ENCODE data around the gene ZNF230.
A peak's percentile ranks its signal among the peaks of the same experiment; 100 is the strongest.

The ZNF230 gene

DNA sequence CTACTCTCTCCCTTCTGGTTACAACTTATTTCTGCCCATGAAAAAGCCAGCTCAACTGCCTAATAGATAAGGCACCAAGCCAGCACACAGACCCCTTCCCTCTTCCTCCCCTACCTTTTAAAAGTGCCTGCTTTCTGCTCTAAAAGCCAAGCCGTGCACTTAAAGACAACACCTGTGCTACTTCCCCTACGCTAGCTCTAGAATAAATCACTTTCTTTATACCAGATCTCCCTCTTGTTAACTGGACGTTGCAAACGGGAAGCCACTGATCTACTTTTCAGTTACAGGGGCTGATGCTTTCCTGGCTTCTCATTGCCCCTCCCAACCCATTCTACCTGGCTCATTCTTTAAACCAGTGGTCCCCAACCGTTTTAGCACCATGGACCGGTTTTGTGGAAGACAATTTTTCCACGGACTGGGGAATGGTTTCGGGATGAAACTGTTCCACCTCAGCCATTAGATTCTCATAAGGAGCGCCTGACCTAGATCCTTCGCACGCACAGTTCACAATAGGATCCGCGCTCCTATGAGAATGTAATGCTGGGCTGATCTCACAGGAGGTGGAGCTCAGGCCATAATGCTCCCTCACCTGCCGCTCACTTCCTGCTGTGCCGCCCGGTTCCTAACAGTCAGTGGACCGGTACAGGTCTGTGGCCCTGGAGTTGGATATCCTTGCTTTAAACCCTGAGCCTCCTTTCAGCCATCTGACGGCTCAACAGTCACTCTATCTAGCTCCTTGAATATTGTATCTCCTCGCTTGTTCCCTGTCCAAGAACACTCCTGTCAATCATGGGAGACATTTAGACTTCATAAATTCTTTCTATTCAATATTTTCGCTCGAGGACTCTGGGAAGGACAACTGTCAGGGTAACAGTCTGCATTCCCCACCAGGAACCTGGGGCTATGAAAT is 48.2 kb downstream of the ZNF230 start:
- DNase-seq: peak; percentile 10

DNA sequence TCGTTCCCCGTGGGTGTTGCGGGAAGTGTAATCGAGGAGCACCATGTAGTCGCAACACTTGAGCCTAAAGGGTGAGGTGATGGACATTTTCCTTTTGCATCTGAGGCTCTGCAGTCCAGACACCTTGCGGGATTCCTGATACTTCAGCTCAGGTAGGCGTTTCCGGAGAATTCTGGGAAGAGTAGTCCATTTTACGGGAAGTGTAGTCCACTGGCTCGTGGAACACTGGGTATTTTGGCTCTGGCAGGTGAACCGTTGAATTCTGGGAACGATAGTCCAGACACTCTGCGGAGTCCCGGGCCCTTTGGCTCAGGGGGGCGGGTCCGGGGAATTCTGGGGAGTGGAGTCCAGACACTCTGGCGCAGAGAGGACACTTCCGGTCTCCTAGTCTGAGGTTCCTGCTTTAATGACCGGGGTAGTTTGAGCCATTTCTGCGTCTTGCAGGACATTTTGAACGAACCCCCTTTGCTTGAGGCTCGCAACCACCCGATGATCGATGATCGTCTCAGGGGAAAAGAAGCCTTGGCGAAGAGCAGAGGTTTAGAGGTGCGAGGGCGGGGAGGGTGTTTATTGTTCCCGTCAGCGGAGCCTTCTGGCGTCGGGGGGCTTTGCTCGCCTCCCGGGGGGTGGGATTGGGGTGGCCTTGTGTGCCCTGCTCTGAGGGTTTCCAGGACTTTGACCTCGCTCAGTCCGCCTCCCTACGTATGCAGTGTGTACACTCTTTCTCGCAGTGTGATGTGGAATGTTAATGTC is 49.1 kb downstream of the ZNF230 start, which contains the start of gene ZNF223:
Gene ZNF223, plus strand, starts transcription at position 387 of the 753 bp plus-strand sequence. CDS start 3,141 bp downstream, outside the sequence.
- peak; percentile 44 for DNase-seq

DNA sequence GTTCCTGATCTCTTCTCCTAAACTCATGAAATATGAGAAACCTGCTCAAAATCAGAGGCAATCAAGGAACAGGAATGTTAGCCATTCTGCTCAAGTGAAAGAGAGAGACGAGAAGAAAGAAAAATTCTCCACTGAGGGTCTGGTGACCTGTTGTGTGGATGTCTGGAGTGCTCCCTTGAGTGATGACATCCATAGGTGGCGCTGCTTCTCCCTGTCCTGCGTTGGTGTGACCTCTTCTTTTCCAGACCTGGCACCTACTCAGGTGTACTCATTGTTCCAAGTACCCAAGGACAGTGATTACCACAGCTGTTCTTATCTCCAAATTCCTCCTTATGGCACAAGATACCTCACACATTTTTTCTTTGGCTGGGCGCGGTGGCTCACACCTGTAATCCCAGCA is 53.1 kb downstream of the ZNF230 start:
- DNase-seq: no peak

DNA sequence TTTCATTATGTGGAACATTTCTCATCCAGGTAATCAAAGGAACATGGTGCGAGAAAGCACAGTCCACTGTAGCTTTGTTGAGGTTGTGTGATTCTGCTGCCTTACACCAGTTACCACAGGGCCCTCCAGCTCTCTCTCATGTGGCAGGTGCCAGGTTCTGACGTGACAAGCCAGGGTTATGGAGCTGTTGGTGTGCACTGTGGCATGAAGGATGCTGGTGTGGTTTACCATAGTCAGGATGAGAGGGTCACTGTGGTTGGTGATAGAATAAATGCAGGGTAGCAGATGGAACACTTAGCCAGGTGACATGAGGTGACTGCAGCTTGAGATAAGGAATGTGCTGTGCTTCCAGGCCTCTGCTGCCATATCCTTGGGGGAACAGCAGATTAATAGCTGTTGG is 56.5 kb downstream of the ZNF230 start:
- no peak for DNase-seq

DNA sequence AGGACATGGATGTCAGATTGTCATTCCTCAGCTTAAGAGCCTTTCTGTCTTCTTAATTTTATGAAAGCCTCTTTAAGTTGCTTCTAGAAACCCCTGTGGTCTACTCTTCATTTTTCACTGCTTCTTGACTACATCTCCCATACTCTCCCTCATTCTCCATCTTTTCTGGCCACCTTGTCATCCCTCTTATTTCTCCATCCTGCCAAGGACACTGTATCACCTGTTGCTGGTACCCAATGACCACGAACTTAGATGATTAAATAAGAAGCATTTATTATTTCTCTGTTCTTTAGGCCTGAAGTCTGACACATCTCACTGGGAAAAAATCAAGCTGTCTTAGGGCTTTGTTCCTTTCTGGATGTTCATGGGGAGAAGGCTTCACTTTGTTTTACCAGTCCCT is 58.3 kb downstream of the ZNF230 start:
- DNase-seq: no peak

Data from activated CD4-positive, alpha-beta T cell treated with anti-CD3 and anti-CD28 coated beads, Interleukin-2, amount 50 U/mL, for 1 hour (primary cell).